Vagina (tissue), 2 donors: ENCODE measurements around the gene MRTFA.

ENCODE experiments used
- CTCF ChIP-seq, 3 experiments: fragments of 450-650 bp in 2 of 3; fragments of 200-600 bp in 1 of 3; sonication (generic) in 1 of 3; IDR thresholded peaks; one replicate each; pipeline ENCODE4 v1.5.1; 2017 to 2019; ENCODE audit warnings: antibody characterized with exemption in 3 of 3, mild to moderate bottlenecking in 2 of 3, moderate library complexity in 2 of 3
- POLR2AphosphoS5 ChIP-seq, 2 donors: sonication (generic); formaldehyde crosslinking; IDR thresholded peaks; one replicate each; pipeline ENCODE4 v1.9.0; 2017; ENCODE audit warnings: antibody characterized with exemption in 2 of 2, mild to moderate bottlenecking in 2 of 2, low read depth in 1 of 2; ENCODE audit not compliant: insufficient read depth in 1 of 2

- no peak for TF ChIP-seq CTCF (IDR thresholded peaks at IDR 0.05)
- no peak for TF ChIP-seq POLR2AphosphoS5 (IDR thresholded peaks at IDR 0.05; ENCODE audit: insufficient read depth in 1 of 2, low read depth in 1 of 2)
Observed at GRCh38 chr22:40631925-40632324, 4.6 kb downstream of the MRTFA start.
